Measurements from ENCODE around the gene GCH1.
"Not testable (repeated sequence)": the region's sequence is repeated elsewhere in the genome, so short reads cannot be mapped to it uniquely, and the experiment has no call there.

GCH1 gene

DNA sequence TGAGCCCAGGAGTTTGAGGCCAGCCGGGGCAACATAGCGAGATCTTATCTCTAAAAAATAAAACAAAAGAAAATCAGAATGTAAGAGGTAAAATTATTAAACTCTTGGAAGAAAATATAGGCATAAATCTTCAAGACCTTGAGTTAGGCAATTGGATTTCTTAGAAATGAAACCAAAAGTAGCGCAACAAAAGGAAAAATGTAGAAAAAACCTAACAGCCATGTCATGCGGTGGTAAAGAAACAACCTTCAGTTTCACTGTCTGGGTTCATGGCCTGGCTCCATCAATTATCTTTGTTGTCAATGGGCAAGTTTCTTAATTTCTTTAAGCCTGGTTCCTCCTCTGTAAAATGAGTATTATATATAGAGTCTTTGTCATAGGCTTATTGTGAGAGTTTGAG, 5.6 kb upstream of the GCH1 start:
- DNase-seq = no peak

DNA sequence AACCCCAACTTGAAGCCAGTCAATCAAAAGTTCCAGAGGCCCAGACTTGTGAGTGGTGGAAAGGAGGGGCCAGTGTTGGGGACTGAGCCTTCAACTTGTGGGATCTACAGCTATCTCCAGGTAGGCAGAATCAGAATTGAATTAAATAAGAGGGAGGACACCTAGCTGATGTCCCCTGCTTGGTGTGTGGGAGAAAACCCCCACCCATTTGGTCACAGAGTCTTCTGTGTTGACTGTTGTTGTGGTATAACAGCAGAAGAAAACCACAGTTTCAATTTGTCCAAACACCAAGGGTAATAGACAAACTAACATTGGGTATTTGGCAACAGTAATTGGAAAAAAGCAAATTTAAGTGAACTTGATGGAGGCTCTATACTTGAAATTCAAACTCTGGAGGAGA, 3.4 kb upstream of the GCH1 start:
- DNase-seq = no peak

DNA sequence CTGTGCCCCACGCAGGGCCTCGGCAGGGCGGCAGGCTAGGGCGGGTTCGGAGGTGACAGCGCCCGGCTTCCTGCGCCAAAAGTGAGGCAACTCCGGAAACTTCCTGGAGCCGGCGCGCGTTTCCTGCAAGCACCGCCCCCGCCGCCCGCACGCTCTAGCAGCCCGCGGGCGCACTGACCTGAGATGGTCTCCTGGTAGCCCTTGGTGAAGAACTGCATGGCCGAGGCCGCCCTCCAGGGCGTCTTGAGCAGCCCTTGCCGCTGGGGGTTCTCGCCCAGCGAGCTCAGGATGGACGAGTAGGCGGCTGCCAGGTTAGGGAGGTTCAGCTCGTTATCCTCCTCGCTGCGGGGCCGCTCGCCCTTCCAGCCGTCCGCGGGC, 494 bp downstream of the GCH1 start:
- DNase-seq = peak; percentile 87

DNA sequence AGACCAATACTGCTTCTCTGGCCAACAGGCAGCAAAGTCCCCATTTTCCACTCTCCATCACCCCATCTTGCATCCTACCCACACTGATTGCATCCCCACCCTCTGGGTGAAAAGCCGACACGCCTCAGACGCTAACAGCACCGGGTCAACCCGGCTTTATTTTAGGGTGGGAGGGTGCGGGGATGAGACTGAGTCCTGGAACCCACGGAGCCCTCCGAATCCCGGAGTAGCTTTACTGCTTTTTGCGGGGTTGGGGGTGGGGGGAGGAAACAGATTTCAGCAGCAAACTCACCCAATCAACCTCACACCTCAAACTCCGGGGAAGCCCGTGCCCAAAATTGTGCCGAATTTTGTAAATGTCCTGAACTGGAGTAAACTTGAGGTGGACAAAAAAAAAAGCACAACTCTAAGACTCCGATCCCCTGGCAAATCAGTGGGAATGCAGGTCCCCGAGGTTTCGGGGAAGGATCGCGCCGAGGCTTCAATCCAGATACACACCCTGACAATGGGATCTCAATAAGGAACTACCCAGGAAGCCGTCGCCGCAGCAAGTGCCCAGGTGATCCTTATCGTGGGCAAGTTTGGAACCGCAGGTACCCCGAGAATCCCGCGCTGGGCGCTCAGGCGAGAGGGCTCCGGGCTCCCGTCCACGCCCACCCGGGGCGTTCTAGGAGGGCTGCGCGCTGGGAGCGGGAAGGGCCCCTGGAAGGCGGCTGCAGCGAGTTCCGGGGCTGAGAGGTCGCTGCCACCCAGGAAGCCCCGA, 1.1 kb downstream of the GCH1 start:
- DNase-seq = peak; percentile 40

DNA sequence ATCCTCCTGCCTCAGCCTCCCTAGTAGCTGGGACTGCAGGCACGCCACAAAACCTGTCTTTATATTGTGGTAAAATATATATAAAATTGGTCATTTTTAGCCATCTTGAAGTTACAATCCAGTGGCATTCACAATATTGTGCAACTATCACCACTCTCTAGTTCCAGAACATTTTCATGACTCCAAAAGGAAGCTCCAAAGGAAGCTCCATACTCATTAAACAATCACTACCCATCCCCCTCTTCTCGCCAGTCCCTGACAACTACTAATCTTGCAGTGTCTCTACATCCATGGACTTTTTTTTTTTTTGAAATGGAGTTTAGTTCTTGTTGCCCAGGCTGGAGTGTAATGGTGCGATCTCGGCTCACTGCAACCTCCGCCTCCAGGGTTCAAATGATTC, 3.1 kb downstream of the GCH1 start:
- no peak for DNase-seq

DNA sequence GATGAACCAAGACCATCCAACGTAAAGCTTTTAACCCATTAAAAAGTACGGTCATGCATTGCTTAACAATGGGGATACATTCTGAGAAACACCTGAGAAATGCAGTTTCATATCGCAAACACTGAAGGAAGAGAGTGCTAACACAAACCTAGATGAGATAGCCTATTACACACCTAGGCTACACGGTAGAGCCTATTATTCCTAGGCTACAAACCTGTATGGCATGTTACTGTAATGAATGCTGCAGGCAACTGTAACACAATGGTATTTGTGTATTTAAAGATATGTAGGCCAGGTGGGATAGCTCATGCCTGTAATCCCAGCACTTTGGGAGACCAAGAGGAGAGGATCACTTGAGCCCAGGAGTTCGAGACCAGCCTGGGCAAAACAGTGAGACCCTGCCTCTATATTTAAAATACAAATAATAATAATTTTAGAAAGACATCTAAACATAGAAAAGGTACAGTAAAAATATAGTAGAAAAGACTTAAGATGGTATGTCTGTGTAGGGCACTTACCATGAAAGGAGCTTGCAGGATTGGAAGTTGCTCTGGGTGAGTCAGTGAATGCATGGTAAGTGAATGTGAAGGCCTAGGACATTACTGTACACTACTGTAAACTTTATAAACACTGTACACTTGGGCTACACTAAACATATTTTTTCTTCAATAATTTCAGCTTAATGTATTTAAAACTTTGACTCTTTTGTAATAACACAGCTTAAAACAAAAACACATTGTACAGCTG, 4.6 kb downstream of the GCH1 start:
- DNase-seq = not testable (repeated sequence)

DNA sequence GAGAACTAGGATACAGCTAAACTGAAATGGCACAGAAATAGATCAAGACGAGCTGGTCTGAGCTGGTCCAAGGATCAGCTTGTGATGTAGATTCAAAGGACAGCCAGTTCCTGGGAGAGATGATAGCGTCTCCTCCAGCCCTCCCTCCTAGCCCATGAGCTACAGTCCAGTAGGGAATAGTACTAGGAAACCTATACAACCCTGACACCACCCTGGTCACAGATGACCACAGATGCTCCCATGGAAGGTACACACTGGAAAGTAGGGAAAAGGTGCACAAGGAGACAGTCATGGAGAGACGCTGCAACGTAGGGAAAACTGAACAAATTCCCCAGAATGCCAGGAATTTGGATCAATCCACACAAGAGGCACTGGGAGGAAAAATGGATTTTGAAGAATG, 6.9 kb downstream of the GCH1 start:
- DNase-seq = no peak

DNA sequence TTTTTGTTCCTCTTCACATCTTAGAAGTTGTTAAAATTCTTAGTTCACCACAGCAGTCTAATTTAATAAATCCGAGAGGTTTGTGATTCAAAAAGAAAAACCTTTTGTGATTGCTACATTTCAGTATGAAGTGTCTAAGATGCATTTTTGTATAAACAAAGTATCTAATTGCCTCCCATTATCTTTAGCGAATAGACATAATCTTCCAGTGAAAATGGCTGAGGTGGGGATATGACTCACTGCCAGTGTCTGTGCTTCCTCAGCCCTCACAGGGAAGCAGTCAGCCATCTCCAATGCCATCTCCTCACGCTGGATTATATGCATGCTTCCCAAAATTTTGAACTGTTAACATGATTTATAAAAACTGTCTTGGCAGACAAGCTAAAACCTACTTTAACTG, 7.6 kb downstream of the GCH1 start:
- no peak for DNase-seq

DNA sequence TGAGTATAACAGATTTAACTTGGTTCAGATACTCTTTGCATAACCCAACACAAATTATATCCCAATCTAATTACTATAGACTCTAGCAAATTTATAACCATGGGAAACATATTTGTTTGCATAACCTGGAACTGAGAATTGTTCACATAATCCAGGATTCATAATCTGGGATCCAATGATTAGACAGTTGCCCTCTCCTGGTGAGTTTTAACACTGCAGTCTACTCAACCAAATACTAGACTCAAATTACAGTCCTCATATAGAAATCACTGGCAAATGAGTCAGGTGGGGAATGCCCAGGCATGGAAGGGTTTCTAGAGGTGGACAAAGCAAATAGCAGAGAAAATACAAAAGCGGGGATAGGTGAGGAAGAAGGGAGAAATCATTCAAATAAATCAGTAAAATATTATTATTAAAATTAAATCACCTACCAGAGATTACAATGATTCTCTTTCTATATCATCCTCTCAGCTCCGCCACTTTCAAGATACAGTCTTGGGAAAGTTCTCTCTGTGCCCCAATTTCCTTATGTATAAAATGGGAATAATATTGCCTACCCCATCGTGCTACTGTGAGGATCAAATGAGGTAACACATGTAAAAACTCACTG, 9.4 kb downstream of the GCH1 start:
- DNase-seq = no peak

DNA sequence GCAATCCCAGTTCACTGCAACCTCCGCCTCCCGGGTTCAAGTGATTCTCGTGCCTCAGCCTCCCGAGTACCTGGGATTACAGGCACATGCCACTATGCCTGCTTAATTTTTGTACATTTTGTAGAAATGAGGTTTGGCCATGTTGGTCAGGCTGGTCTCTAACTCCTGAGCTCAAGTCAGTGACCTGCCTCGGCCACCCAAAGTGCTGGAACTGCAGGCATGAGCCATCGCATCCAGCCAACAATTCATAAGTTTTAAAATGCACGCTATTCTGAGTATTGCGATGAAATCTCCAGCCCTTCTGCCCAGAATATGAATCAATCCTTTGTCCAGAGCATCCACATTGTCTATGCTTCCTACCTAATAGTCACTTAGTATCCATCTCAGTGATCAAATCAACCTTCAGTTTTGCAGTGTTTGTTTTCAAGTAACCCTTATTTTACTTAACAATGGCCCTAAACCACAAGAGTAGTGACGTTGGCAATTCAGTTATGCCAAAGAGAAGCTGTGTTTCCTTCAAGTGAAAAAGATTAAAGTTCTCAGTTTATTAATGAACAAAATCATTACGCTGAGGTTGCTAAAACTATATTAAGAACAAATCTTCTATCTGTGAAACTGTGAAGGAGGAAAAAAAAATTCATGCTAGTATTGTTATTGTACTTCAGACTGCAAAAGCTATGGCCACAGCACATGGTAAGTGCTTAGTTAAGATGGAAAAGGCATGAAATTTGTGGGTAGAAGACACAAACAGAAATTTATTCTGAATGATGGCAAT, 11.0 kb downstream of the GCH1 start:
- DNase-seq = no peak

DNA sequence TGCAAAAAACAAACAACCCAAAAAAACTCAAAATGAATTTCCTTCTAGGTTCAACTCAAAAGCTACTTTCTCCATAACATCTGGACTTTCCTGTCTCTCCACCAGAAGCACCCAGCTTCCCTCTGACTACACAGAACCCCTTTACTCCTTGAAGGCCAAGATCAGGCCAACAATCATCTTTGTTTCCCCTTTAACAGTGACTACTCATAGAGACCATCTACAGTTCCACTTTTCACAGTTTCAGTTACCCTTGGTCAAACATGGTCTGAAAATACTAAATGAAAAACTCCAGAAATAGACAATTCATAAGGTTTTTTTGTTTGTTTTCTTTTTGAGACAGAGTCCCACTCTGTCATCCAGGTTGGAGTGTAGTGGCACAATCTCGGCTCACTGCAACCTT, 11.8 kb downstream of the GCH1 start:
- DNase-seq = no peak

DNA sequence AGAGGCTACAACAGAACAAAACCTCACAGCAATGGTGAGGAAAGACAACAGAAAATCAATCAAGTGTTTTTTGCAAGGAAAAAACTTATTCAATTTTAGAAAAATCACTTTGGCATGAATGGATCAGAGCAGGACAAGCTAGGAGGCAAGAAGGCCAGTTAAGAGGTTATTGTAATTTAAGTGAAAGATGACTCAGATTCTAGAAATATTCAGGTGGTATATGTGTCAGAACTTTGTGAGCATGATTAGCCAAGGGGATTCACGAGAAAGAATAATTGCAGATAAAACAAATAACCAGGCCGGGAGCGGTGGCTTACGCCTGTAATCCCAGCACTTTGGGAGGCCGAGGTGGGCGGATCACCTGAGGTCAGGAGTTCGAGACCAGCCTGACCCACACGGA, 12.7 kb downstream of the GCH1 start:
- DNase-seq = no peak

DNA sequence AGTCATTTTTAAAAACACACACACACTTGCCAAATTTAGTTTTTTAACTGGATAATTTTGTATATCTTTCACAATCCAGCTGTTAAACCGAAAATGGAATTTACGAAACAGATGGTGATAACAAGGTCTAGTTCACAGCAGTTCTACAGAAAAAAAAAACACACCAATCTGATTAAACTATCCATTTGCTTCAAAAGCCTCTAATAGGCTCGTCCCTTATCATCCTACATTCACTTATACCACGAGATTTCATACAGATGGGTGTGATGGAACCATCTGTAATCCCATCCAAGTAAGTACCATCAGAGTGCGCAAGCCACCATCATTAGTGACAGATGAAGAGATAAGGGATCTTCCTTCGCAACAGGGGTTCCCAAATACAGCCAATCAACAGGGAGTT, 20.1 kb downstream of the GCH1 start:
- DNase-seq = no peak

DNA sequence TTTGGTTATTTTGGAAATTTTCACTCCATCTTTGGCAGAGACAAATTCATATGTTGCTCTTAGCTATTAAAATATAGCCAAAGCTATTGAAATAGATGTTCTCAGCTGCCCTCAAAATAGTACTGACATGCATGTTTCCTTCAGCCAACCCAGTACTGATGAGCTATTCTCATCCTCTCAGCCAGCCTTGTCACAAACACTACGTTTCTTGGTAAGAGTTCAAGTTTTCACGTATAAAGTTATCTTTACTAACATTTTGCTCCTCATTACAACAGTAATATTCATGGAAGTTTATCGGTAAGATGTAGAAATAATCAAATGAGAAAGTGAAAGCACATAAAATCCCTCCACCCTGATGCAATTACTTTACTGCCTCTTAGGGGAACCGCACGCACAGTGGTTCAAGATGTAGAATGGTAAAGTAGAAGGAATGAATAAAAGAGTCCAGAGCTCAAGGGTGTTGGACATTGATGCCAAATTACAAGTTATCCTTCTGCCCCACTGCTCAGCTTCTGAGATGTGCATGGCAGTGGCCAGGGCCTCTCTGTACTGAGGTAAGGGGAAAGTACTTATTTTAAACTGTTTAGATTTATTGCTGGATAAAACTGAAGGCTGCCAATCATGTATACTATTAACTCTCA, 20.7 kb downstream of the GCH1 start:
- no peak for DNase-seq

DNA sequence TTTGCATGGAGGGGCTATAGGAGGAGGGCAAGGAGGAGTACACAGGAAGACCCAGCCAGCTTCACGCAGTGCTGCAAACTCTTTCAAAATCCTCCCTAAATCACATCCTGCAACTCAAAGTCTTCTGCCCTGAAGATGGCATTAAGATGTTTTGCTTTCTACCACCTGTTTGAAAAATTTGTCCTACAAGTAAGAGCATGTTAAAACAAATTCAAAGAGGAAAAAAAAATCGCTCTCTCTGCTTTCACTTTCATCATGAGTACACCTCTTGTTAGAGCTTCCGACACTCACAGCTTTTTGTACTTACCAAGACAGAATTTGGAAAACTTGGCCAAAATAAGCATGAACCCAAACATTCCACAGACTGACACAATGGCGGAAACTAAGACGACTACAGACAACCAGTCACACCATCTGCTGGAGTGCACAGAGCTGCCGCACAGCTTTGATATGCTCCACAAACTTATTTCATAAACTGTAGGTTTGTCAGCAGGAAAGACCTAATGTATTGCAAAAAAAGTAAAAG, 21.3 kb downstream of the GCH1 start:
- DNase-seq = no peak

DNA sequence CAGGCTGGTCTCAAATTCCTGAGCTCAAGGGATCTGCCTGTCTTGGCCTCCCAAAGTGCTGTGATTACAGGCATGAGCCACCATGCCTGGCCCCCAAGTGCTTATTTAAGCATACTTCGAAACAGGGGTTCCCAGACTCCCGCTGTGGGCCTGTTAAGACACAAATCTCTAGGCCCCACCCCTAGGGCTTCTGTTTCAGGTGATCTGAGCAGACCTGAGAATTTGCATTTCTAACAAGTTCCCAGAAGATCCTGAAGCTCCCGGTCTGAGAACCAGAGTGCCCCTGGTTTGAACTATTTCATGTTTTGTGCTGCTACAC, 25.0 kb downstream of the GCH1 start:
- no peak for DNase-seq

DNA sequence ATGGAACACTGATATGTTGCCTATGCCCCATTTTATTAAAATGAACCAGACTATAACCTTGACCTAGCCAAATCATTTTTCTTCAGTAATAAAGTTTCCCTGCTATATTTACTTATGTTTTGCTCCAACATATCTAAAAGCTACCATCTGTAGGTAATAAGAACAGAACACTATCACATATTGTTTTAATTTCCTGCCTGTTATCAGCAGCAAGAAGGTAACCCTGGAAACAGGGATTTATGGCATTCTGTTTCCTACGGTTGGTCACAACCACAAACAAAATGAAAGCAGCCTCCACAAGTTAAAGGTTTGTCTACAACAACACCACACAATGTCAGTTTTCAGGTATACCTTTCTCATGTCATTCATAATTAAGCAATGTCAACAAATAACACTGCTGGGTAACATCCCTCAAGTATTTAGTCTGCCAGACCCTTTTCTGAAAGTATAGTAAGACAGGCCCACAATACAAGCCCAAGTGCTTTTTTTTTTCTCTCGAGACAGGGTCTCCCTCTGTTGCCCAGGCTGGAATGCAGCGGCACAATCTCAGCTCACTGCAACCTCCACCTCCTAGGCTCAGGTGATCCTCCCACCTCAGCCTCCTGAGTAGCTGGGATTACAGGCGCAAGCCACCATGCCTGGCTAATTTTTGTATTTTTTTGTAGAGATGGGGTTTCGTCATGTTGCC, 25.5 kb downstream of the GCH1 start:
- no peak for DNase-seq

DNA sequence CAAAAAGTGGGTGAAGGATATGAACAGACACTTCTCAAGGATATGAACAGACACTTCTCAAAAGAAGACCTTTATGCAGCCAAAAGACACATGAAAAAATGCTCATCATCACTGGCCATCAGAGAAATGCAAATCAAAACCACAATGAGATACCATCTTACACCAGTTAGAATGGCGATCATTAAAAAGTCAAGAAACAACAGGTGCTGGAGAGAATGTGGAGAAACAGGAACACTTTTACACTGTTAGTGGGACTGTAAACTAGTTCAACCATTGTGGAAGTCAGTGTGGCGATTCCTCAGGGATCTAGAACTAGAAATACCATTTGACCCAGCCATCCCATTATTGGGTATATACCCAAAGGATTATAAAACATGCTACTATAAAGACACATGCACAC, 27.0 kb downstream of the GCH1 start:
- not testable (repeated sequence) for DNase-seq

DNA sequence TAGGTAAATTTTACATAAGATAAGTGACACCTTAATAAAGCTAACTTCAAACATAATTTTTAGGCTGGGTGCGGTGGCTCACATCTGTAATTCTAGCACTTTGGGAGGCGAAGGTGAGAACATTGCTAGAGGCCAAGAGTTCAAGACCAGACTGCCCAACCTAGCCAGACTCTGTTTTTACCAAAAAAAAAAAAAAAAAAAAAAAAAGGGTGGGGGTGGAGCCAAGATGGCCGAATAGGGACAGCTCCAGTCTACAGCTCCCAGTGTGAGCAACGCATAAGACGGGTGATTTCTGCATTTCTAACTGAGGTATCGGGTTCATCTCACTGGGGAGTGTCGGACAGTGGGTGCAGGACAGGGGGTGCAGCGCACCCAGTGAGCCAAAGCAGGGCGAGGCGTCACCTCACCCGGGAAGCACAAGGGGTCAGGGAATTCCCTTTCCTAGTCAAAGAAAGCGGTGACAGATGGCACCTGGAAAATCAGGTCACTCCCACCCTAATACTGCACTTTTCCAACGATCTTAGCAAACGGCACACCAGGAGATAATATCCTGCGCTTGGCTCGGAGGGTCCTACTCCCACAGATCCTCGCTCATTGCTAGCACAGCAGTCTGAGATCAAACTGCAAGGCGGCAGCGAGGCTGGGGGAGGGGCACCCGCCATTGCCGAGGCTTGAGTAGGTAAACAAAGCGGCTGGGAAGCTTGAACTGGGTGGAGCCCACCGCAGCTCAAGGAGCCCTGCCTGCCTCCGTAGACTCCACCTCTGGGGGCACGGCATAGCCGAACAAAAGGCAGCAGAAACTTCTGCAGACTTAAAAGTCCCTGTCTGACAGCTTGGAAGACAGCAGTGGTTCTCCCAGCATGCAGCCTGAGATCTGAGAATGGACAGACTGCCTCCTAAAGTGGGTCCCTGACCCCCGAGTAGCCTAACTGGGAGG, 32.2 kb downstream of the GCH1 start:
- DNase-seq = not testable (repeated sequence)

DNA sequence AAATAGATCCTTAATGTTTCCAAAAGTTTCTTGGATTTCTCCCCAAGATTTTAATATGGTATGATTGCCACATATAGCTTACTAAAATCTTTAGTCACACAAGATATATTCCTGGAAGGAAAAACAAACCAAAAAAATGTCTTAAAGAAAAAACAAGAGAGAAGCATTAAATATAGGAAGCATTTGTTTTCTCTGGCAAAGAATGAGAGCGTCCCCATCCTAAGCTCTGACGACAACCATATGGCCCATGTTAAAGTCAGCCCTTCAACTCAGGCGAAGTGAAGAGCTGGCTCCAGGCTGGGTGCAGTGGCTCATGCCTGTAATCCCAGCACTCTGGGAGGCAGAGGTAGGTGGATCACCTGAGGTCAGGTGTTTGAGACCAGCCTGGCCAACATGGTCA, 35.6 kb downstream of the GCH1 start:
- no peak for DNase-seq

DNA sequence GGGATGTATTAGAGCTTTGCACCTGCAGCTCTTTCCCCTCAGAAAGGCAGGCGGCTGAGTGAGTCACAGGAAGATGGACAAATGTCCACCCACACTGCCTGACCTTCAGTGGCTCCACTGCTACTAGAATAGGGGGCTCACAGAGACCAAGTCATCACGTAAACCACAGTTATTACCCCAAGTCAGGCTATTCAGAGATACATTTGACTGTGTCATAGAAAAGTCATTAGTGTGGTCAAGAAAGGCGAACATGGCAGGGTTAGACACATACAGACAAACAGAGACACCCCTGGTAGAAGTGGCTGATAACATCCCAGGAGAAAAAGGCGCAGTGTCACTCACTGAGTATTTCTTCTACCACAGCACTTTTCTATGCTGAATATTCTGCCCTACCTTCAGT, 36.0 kb downstream of the GCH1 start:
- DNase-seq = peak; percentile 30
